Smooth muscle cell (in vitro differentiated cells): ENCODE results near the gene TUNAR. TPM values are rescaled to one million over a fixed set of nuclear protein-coding genes. Genes with fewer than 3 reads are reported as not detected.

Experiments
- DNase-seq: peaks from one replicate; lab custom pipeline; 2025; ENCODE audit not compliant: unreplicated experiment; lab: John Stamatoyannopoulos, UW
- H2AFZ ChIP-seq: fragments of 200-600 bp; sonication (generic); 2 replicates; pipeline ENCODE4 v1.6.0; 2016; ENCODE audit warnings: antibody characterized with exemption, low read depth, mild to moderate bottlenecking
- H3F3A ChIP-seq: fragments of 200-600 bp; sonication (generic); 2 replicates; pipeline ENCODE4 v1.6.0; 2017; ENCODE audit warnings: antibody characterized with exemption, low read depth
- H3K27ac ChIP-seq: fragments of 200-600 bp; sonication (generic); 2 replicates; pipeline ENCODE4 v1.5.1; 2016; ENCODE audit warnings: low read depth, mild to moderate bottlenecking
- H3K27me3 ChIP-seq: fragments of 200-600 bp; sonication (generic); 2 replicates; pipeline ENCODE4 v1.6.1; 2016; ENCODE audit warnings: low read depth, mild to moderate bottlenecking
- H3K36me3 ChIP-seq: fragments of 200-600 bp; sonication (generic); 2 replicates; pipeline ENCODE4 v1.5.1; 2016; ENCODE audit warnings: low read depth
- H3K4me1 ChIP-seq: fragments of 200-600 bp; sonication (generic); 2 replicates; pipeline ENCODE4 v1.5.1; 2016; ENCODE audit warnings: low read depth
- H3K4me2 ChIP-seq: fragments of 200-600 bp; sonication (generic); 2 replicates; pipeline ENCODE4 v1.6.0; 2016; ENCODE audit warnings: mild to moderate bottlenecking
- H3K4me3 ChIP-seq: fragments of 200-600 bp; sonication (generic); 2 replicates; pipeline ENCODE4 v1.5.1; 2016; ENCODE audit warnings: mild to moderate bottlenecking
- H3K79me2 ChIP-seq: fragments of 200-600 bp; sonication (generic); 2 replicates; pipeline ENCODE4 v1.6.0; 2016; ENCODE audit warnings: low read depth, mild to moderate bottlenecking
- H3K9ac ChIP-seq: fragments of 200-600 bp; sonication (generic); 2 replicates; pipeline ENCODE4 v1.6.0; 2016; ENCODE audit warnings: low read depth
- H3K9me3 ChIP-seq: fragments of 200-600 bp; sonication (generic); replicated peaks from 2 replicates; pipeline ENCODE4 v1.5.1; 2016; ENCODE audit warnings: low read depth
- H4K20me1 ChIP-seq: fragments of 200-600 bp; sonication (generic); 2 replicates; pipeline ENCODE4 v1.6.0; 2016; ENCODE audit warnings: low read depth
- WGBS: methylation state at CpG from one replicate; pipeline ENCODE4 v1.1.7; 2016; ENCODE audit warnings: low lambda C conversion rate; 5-methylcytosine and 5-hydroxymethylcytosine counted together
- polyA plus RNA-seq: library from polyadenylated mRNA; unstranded; fragments of >200 nt; fragmentation: Nextera tagmentation; extraction: Ambion mirVana; gene quantifications from 2 replicates; pipeline ENCODE4 v1.2.1, GENCODE V29; 2016
- total RNA-seq: library from RNA; depleted of rRNA; stranded (reverse); fragments of >200 nt; gene quantifications from 2 replicates; pipeline ENCODE4 v1.2.3, GENCODE V29; 2014
- TF ChIP-seq, protein P1 (sequence below): fragments of 200-600 bp; sonication (generic); IDR thresholded peaks from 2 replicates; pipeline ENCODE4 v1.5.1; 2017; ENCODE audit warnings: borderline replicate concordance, mild to moderate bottlenecking, antibody characterized with exemption; ENCODE audit not compliant: insufficient read depth, poor library complexity, severe bottlenecking

The TUNAR gene
- total and polyA plus RNA-seq, 2 experiments from 2014 or later, result not detected

GRCh38 chr14:95884377-95884776, 7.7 kb downstream of the TUNAR start:
- H3K36me3 ChIP-seq, result no peaks in the 10 kb centered on the region
- TF ChIP-seq, protein P1, sequence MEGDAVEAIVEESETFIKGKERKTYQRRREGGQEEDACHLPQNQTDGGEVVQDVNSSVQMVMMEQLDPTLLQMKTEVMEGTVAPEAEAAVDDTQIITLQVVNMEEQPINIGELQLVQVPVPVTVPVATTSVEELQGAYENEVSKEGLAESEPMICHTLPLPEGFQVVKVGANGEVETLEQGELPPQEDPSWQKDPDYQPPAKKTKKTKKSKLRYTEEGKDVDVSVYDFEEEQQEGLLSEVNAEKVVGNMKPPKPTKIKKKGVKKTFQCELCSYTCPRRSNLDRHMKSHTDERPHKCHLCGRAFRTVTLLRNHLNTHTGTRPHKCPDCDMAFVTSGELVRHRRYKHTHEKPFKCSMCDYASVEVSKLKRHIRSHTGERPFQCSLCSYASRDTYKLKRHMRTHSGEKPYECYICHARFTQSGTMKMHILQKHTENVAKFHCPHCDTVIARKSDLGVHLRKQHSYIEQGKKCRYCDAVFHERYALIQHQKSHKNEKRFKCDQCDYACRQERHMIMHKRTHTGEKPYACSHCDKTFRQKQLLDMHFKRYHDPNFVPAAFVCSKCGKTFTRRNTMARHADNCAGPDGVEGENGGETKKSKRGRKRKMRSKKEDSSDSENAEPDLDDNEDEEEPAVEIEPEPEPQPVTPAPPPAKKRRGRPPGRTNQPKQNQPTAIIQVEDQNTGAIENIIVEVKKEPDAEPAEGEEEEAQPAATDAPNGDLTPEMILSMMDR, result no peak
- H3K27me3 ChIP-seq, result peaks cover 22% of the 10 kb centered on the region
- H3K4me2 ChIP-seq, result no peak overlapping the region
- no peak overlapping the region for H3K4me3 ChIP-seq
- H3F3A ChIP-seq, result no peaks in the 10 kb centered on the region
- H3K27ac ChIP-seq, result no peak overlapping the region
- WGBS, result 31% methylated on average over 3 of the region's 3 CpGs
- H2AFZ ChIP-seq, result no peak overlapping the region
- H3K9me3 ChIP-seq, result no peaks in the 10 kb centered on the region
- no peaks in the 10 kb centered on the region for H3K79me2 ChIP-seq
- DNase-seq, result no peak
- H3K4me1 ChIP-seq, result no peaks in the 10 kb centered on the region
- no peaks in the 10 kb centered on the region for H4K20me1 ChIP-seq
- H3K9ac ChIP-seq, result no peak overlapping the region

DNA sequence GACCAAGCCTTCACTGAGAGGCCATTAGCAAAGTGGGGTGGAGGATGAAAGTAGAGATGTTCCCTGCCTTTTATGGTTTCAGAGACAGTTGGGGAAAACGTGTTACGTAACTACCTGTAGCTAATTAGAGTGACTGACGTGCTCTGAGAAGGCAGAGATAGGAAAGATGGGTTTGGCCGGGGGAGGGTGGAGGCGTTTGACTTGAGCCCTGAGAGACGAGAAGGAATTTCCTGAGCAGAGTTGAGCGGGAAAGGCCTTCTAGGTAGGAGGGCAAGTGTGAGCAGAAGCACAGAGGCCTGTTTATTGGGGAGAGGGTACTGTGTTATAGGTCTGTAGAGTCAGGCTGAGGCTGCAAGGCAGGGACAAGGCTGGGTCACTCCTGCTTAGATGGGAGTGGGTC, 8.6 kb downstream of the TUNAR start:
- Histone ChIP-seq H3K27me3 (peaks cover 13% of the 10 kb centered on the region), H3K9me3 (no peaks in the 10 kb centered on the region), H3K4me1 (no peaks in the 10 kb centered on the region), H3K4me3 (no peak overlapping the region), H4K20me1 (no peaks in the 10 kb centered on the region), H3K9ac (no peak overlapping the region), H3K79me2 (no peaks in the 10 kb centered on the region), H3K36me3 (no peaks in the 10 kb centered on the region), H3F3A (no peaks in the 10 kb centered on the region), H2AFZ (no peak overlapping the region), H3K27ac (no peak overlapping the region), H3K4me2 (no peak overlapping the region)
- 59% methylated on average over 7 of the region's 7 CpGs for WGBS
- no peak for DNase-seq
- TF ChIP-seq, protein P1, result no peak

- Histone ChIP-seq H4K20me1 (no peaks in the 10 kb centered on the region), H3K27me3 (peaks cover 7% of the 10 kb centered on the region), H3K36me3 (no peaks in the 10 kb centered on the region), H2AFZ (no peak overlapping the region), H3K4me1 (no peaks in the 10 kb centered on the region), H3K27ac (no peak overlapping the region), H3K9ac (no peak overlapping the region), H3K9me3 (no peaks in the 10 kb centered on the region), H3K4me3 (no peak overlapping the region), H3K79me2 (no peaks in the 10 kb centered on the region), H3K4me2 (no peak overlapping the region), H3F3A (no peaks in the 10 kb centered on the region)
- 93% methylated on average over 7 of the region's 7 CpGs for WGBS
- TF ChIP-seq, protein P1, result no peak
- DNase-seq, result no peak
Observed at GRCh38 chr14:95885866-95886265, 9.2 kb downstream of the TUNAR start.

DNA sequence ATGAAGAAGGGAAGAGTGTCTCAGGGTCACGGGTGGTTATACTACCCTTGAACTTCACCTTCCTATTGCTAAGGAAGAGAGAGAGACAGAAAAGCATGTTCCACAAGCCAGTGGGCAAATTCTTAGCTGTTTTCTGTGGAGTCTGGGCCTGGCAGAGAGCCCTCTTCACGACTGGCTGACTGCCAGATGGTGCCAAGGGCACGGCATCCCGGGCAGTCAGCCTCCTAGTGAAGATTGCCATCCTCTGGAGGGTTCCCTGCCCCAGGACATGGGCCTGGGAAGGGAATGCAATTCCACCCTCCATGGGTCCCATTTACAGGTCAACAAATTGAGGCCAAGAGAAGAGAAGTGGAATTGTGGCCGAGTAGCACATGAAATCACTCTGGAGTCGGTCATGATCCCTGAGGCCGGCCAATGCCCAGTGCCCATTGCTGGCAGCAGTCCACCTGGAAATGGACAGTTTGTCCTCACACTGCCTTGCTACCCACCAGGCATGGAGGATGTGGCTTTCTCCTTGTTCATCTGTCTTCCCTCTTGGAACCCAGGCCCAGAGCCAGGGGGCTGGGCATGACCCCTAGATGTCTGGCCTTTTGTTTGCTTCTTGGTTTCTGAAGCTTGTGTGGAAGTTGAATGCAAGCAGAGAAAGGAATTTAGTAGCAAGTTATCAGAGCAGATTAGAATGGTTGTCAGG, 9.9 kb downstream of the TUNAR start:
- Histone ChIP-seq H4K20me1 (no peaks in the 10 kb centered on the region), H3K9me3 (no peaks in the 10 kb centered on the region), H3K27ac (no peak overlapping the region), H3K4me2 (no peak overlapping the region), H3K36me3 (no peaks in the 10 kb centered on the region), H3K9ac (no peak overlapping the region), H3K4me1 (no peaks in the 10 kb centered on the region), H3K4me3 (no peak overlapping the region), H3K79me2 (no peaks in the 10 kb centered on the region), H3K27me3 (peaks cover under 1% of the 10 kb centered on the region), H3F3A (no peaks in the 10 kb centered on the region), H2AFZ (no peak overlapping the region)
- 92% methylated on average over 7 of the region's 7 CpGs for WGBS
- DNase-seq, result no peak
- TF ChIP-seq, protein P1, result no peak
